Uterus (tissue), 4 donors: ENCODE measurements around the gene RARRES1. TPM values are rescaled to one million over a fixed set of nuclear protein-coding genes. Genes with fewer than 3 reads are reported as not detected.

ENCODE experiments used
- DNase-seq, 2 donors: peaks; one replicate each; pipeline ENCODE4 v3.0.0-alpha.2; 2019 to 2020
- H3K27ac ChIP-seq, 2 donors: fragments of 200-600 bp; sonication (generic); 1 replicate in 1 of 2; 2 replicates in 1 of 2; pipeline ENCODE4 v1.5.1; 2016 to 2018
- H3K27me3 ChIP-seq, 2 donors: fragments of 200-600 bp; sonication (generic); one replicate each; pipeline ENCODE4 v1.5.1; 2018 to 2019; ENCODE audit warnings: control low read depth in 1 of 2
- H3K36me3 ChIP-seq, 2 donors: fragments of 200-600 bp; sonication (generic); one replicate each; pipeline ENCODE4 v1.5.1; 2019; ENCODE audit warnings: control low read depth in 1 of 2
- H3K4me1 ChIP-seq, 2 donors: fragments of 200-600 bp; sonication (generic); one replicate each; pipeline ENCODE4 v1.5.1; 2018 to 2019; ENCODE audit warnings: control low read depth in 1 of 2
- H3K4me3 ChIP-seq, 2 donors: fragments of 200-600 bp; sonication (generic); 1 replicate in 1 of 2; 2 replicates in 1 of 2; pipeline ENCODE4 v1.5.1; 2018 to 2019; ENCODE audit warnings: mild to moderate bottlenecking in 1 of 2
- H3K9me3 ChIP-seq, 2 donors: fragments of 200-600 bp; sonication (generic); one replicate each; pipeline ENCODE4 v1.5.1; 2019; ENCODE audit warnings: control low read depth in 1 of 2
- POLR2A ChIP-seq, 2 donors: fragments of 450-650 bp; IDR thresholded peaks; one replicate each; pipeline ENCODE4 v1.6.1; 2016; ENCODE audit warnings: antibody characterized with exemption in 2 of 2, mild to moderate bottlenecking in 1 of 2, moderate library complexity in 1 of 2
- intact Hi-C: fragments of 100-400 bp; cut with DNase I; formaldehyde crosslinking; loops from one replicate; pipeline ENCODE4 v1.15.1; 2023; ENCODE audit warnings: low total_unique reads
- total RNA-seq, 4 donors: library from RNA; depleted of rRNA in 3 of 4; stranded (reverse); fragments of >200 nt in 3 of 4; gene quantifications; one replicate each; pipeline versions ENCODE4 v1.1.0 to v1.2.4, GENCODE V29; 2014 to 2023
- TF ChIP-seq, protein P1 (sequence below), 4 experiments: fragments of 200-600 bp in 2 of 4; fragments of 450-650 bp in 2 of 4; sonication (generic) in 2 of 4; IDR thresholded peaks; one replicate each; pipeline ENCODE4 v1.5.1; 2016 to 2019; ENCODE audit warnings: antibody characterized with exemption in 4 of 4, mild to moderate bottlenecking in 2 of 4, moderate library complexity in 1 of 4
- donor health status: DM: yes; HTN: yes; CAD: no.

Gene RARRES1
- total RNA-seq, 4 donors from 2014 or later, result 12.8 to 398 (median 50.5) TPM

DNA sequence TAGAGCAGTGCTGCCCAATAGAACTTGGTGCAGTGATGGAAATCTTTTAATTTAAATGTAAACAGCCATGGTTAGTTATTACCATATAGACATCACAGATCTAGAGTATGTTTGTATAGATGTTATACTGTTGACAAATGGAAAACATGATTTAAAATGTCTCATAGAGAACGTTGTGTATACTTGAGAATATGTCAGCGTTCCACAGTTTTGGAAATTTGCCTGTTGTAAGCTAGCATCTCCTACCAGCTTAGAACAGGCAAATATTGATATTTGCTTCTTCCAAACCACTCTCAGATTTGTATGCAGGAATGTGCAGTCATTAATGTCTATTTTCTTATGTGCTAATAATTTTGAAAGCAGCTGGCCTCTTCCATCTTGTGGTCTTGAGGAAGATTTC is 51.4 kb downstream of the RARRES1 start:
- no peaks in the 10 kb centered on the region for H3K27me3 ChIP-seq
- no peaks in the 10 kb centered on the region for H3K4me1 ChIP-seq
- H3K4me3 ChIP-seq, result no peak overlapping the region
- no peak for DNase-seq
- TF ChIP-seq POLR2A (IDR thresholded peaks at IDR 0.05), result no peak
- TF ChIP-seq, protein P1, sequence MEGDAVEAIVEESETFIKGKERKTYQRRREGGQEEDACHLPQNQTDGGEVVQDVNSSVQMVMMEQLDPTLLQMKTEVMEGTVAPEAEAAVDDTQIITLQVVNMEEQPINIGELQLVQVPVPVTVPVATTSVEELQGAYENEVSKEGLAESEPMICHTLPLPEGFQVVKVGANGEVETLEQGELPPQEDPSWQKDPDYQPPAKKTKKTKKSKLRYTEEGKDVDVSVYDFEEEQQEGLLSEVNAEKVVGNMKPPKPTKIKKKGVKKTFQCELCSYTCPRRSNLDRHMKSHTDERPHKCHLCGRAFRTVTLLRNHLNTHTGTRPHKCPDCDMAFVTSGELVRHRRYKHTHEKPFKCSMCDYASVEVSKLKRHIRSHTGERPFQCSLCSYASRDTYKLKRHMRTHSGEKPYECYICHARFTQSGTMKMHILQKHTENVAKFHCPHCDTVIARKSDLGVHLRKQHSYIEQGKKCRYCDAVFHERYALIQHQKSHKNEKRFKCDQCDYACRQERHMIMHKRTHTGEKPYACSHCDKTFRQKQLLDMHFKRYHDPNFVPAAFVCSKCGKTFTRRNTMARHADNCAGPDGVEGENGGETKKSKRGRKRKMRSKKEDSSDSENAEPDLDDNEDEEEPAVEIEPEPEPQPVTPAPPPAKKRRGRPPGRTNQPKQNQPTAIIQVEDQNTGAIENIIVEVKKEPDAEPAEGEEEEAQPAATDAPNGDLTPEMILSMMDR (IDR thresholded peaks at IDR 0.05), result no peak
- H3K27ac ChIP-seq, result no peak overlapping the region
- intact Hi-C loops, result no loop called here
- no peaks in the 10 kb centered on the region for H3K9me3 ChIP-seq
- no peaks in the 10 kb centered on the region for H3K36me3 ChIP-seq

DNA sequence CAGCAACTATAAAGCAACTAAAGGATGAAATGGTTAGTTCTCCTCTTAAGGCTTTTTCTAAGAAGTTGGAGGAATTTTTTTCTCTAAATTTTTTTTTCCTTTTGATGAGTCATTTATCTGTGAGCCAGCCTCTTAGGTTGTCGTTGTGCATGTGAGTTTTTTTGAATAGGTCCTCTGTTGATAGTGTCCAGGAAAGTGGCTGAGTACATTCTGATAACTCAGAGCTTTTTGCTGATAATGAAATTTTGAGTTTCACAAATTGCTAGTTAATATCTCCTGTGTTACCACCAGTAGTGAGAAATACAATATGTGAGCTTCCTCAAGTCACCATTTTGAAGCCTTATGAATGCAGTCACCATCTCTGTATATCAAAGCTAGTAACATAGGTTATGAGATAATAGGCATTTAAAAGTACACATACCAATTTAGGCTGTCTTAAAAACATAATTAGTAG is 52.7 kb downstream of the RARRES1 start:
- Histone ChIP-seq H3K4me1 (no peaks in the 10 kb centered on the region), H3K4me3 (no peak overlapping the region), H3K27me3 (no peaks in the 10 kb centered on the region), H3K27ac (no peak overlapping the region), H3K9me3 (no peaks in the 10 kb centered on the region), H3K36me3 (no peaks in the 10 kb centered on the region)
- no peak for DNase-seq
- intact Hi-C loops, result no loop called here
- TF ChIP-seq POLR2A (IDR thresholded peaks at IDR 0.05), result no peak
- TF ChIP-seq, protein P1 (IDR thresholded peaks at IDR 0.05), result no peak

DNA sequence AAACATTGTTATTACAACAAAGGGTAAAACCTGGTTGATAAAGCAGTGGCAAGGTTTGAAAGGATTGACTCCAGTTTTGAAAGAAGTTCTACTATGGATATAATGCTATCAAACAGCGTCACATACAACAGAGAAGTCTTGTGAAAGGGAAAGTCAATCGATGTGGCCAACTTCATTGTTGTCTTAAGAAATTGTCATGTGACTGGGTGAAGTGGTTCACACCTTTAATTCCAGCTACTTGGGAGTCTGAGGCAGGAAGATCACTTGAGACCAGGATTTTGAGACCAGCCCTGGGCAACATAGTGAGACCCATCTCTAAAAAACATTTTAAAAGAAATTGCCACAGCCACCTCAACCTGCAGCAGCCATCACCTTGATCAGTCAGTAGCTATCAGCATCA is 53.6 kb downstream of the RARRES1 start:
- no peaks in the 10 kb centered on the region for H3K27me3 ChIP-seq
- no peak overlapping the region for H3K4me3 ChIP-seq
- DNase-seq, result no peak
- no peaks in the 10 kb centered on the region for H3K36me3 ChIP-seq
- H3K27ac ChIP-seq, result no peak overlapping the region
- no peaks in the 10 kb centered on the region for H3K9me3 ChIP-seq
- intact Hi-C loops, result no loop called here
- H3K4me1 ChIP-seq, result no peaks in the 10 kb centered on the region
- TF ChIP-seq, protein P1 (IDR thresholded peaks at IDR 0.05), result no peak
- no peak for TF ChIP-seq POLR2A (IDR thresholded peaks at IDR 0.05)

DNA sequence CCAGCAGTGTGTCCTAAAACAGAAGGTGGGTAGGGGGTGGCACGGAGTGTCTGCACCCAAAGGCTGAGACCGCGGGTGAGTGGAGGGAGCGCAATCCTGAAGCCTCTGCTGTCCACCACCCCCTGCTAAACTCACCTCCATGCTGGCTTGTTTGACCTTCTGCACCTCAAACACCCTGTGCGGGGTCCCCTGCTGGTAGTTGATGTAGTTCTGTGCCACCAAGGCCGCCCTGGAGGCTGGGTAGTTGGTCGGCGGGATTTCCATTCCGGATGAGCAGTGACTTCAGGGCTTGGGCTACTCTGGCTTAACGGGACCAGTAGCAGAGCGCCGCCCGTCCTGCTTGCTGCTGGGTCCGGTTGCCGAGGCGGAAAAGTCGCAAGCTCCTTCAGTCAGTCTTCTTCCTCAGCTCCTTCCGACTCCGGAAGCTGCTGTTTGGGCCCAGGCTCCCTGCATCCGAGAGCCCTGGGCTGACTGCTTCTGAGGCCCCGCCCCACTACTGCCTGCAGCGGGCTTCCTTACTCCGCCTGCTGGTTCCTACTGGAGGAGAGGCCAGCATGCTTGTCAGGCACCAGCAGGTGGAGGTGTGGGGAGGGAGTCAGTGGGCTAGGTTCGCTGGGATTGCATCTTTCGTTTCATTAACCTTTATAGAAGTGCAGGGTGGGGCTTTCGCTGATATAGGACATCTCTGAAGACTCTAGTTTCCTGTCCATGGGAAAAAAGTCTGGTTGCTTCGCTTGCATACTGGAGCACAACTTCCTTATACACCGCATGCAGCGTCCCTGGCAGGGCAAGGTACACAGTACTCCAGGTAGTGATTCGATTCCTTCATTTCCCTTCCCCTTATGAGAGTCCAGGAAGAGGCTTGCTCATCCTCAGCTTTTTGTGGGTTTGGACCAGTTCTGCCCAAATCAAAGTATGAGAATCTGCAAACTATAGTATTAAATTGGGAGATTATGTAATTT is 59.8 kb downstream of the RARRES1 start, which contains the start of gene LXN:
TSS of gene LXN (minus strand) at position 434 of the 962 bp plus-strand sequence. CDS start at position 264, 170 bp downstream.
- Histone ChIP-seq H3K36me3 (no peaks in the 10 kb centered on the region), H3K4me3 (peak within 1 kb of the TSS; percentile 51 to 52), H3K9me3 (no peaks in the 10 kb centered on the region), H3K27ac (peak within 1 kb of the TSS; percentile 81 to 88), H3K27me3 (no peaks in the 10 kb centered on the region), H3K4me1 (no peaks in the 10 kb centered on the region)
- DNase-seq, result peak; percentile 76 to 77
- TF ChIP-seq, protein P1 (IDR thresholded peaks at IDR 0.05), result peak; percentile 60 to 75 (median 70)
- peak in 1 of 2 donors; percentile 43 for TF ChIP-seq POLR2A (IDR thresholded peaks at IDR 0.05)
- intact Hi-C loops, result no loop called here

DNA sequence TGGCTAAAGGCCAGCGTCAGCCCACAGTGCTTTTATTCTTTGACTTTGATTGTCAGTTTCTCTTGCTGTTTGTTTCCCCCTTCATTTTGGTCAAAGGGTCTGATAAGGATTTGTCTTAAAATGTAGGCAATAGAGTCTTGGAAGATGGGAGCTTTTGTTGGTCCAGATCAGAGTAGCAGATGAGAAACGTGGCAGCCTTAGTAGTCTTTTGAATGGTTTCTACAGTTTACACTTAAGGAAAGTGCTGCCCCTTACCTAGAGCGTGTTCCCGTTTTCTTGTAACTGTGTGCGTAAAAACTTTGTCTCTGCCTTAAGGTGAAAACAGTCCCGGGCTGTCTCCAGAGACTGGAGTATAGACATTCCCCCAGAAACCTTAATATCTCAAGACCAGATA is 60.4 kb downstream of the RARRES1 start:
- Histone ChIP-seq H3K4me3 (peak overlapping the region; percentile 51 to 52), H3K36me3 (no peaks in the 10 kb centered on the region), H3K27ac (peak overlapping the region; percentile 81 to 88), H3K27me3 (no peaks in the 10 kb centered on the region), H3K9me3 (no peaks in the 10 kb centered on the region), H3K4me1 (no peaks in the 10 kb centered on the region)
- intact Hi-C loops, result no loop called here
- TF ChIP-seq POLR2A (IDR thresholded peaks at IDR 0.05), result no peak
- TF ChIP-seq, protein P1 (IDR thresholded peaks at IDR 0.05), result no peak
- no peak for DNase-seq
